GM23338 (cell line): ENCODE results near the gene CIAO1. TPM values are rescaled to one million over a fixed set of nuclear protein-coding genes. Genes with fewer than 3 reads are reported as not detected.

Experiments
- ATAC-seq: fragments of 200-7000 bp; cut with Tn5 transposase; 3 replicates; pipeline ENCODE4 v1.9.1; 2020
- DNase-seq: peaks from one replicate; pipeline ENCODE4 v3.0.0-alpha.2; 2015; ENCODE audit warnings: low spot score
- H2AFZ ChIP-seq: fragments of 200-600 bp; sonication (generic); 2 replicates; pipeline ENCODE4 v1.8.0; 2016; ENCODE audit warnings: antibody characterized with exemption, mild to moderate bottlenecking, moderate library complexity
- H3F3A ChIP-seq: fragments of 200-600 bp; sonication (generic); replicated peaks from 2 replicates; pipeline ENCODE4 v1.8.0; 2017; ENCODE audit warnings: antibody characterized with exemption, mixed run types, low read depth
- H3K27ac ChIP-seq: fragments of 200-600 bp; sonication (generic); 2 replicates; pipeline ENCODE4 v1.6.1; 2016; ENCODE audit warnings: low read depth
- H3K27me3 ChIP-seq: fragments of 200-600 bp; sonication (generic); 2 replicates; pipeline ENCODE4 v1.8.0; 2016; ENCODE audit warnings: mild to moderate bottlenecking, mixed run types, moderate library complexity; ENCODE audit not compliant: insufficient read depth
- H3K36me3 ChIP-seq: fragments of 200-600 bp; sonication (generic); 2 replicates; pipeline ENCODE4 v1.8.0; 2016; ENCODE audit warnings: mild to moderate bottlenecking; ENCODE audit not compliant: insufficient read depth
- H3K4me1 ChIP-seq: fragments of 200-600 bp; sonication (generic); 2 replicates; pipeline ENCODE4 v1.8.0; 2016; ENCODE audit warnings: mild to moderate bottlenecking, moderate library complexity; ENCODE audit not compliant: insufficient read depth
- H3K4me2 ChIP-seq: fragments of 200-600 bp; sonication (generic); 2 replicates; pipeline ENCODE4 v1.7.1; 2017; ENCODE audit warnings: mixed run types
- H3K4me3 ChIP-seq: fragments of 200-600 bp; sonication (generic); 2 replicates; pipeline ENCODE4 v1.6.1; 2016; ENCODE audit warnings: mixed run types
- H3K79me2 ChIP-seq: fragments of 200-600 bp; sonication (generic); replicated peaks from 2 replicates; pipeline ENCODE4 v1.8.0; 2017; ENCODE audit warnings: mild to moderate bottlenecking; ENCODE audit not compliant: insufficient read depth
- H3K9me2 ChIP-seq: fragments of 200-600 bp; sonication (generic); 2 replicates; pipeline ENCODE4 v1.8.0; 2017; ENCODE audit not compliant: insufficient read depth
- H4K20me1 ChIP-seq: fragments of 200-600 bp; sonication (generic); replicated peaks from 2 replicates; pipeline ENCODE4 v1.8.0; 2017; ENCODE audit warnings: mild to moderate bottlenecking; ENCODE audit not compliant: insufficient read depth
- H3K27ac Mint-ChIP-seq: 2 replicates; pipeline ENCODE4 v1.8.0; 2020; ENCODE audit warnings: inconsistent platforms, mild to moderate bottlenecking, moderate library complexity, mixed read lengths
- H3K27me3 Mint-ChIP-seq: 3 replicates; pipeline ENCODE4 v1.8.0; 2022; ENCODE audit warnings: low read depth, mild to moderate bottlenecking, moderate library complexity, mixed read lengths, inconsistent platforms; ENCODE audit not compliant: insufficient read depth, poor library complexity
- H3K36me3 Mint-ChIP-seq: 3 replicates; pipeline ENCODE4 v1.8.0; 2021; ENCODE audit warnings: low read depth, mild to moderate bottlenecking, inconsistent platforms, moderate library complexity, mixed read lengths
- H3K4me1 Mint-ChIP-seq: 3 replicates; pipeline ENCODE4 v1.8.0; 2020; ENCODE audit warnings: mild to moderate bottlenecking, inconsistent platforms, mixed read lengths
- H3K4me3 Mint-ChIP-seq: 3 replicates; pipeline ENCODE4 v1.8.0; 2021; ENCODE audit warnings: moderate library complexity, mild to moderate bottlenecking, inconsistent platforms, mixed read lengths
- H3K9me3 Mint-ChIP-seq: 3 replicates; pipeline ENCODE4 v1.8.0; 2020; ENCODE audit warnings: moderate library complexity, mild to moderate bottlenecking, inconsistent platforms, mixed read lengths
- CREB1 ChIP-seq: fragments of 250-450 bp; sonication (Bioruptor Pico); IDR thresholded peaks from 2 replicates; pipeline ENCODE4 v1.5.0; 2020; ENCODE audit warnings: low read depth, mild to moderate bottlenecking, moderate library complexity
- EZH2 ChIP-seq: fragments of 200-600 bp; sonication (generic); IDR thresholded peaks from one replicate; pipeline ENCODE4 v1.8.0; 2017; ENCODE audit warnings: antibody characterized with exemption, mild to moderate bottlenecking, low read depth; ENCODE audit not compliant: unreplicated experiment
- EZH2phosphoT487 ChIP-seq: fragments of 200-600 bp; sonication (generic); IDR thresholded peaks from one replicate; pipeline ENCODE4 v1.8.1; 2018; ENCODE audit warnings: antibody characterized with exemption; ENCODE audit not compliant: unreplicated experiment
- JUNB ChIP-seq: IDR thresholded peaks from one replicate; pipeline ENCODE4 v1.6.1; 2016; ENCODE audit warnings: antibody characterized with exemption; ENCODE audit not compliant: unreplicated experiment
- NANOG ChIP-seq: IDR thresholded peaks from 2 replicates; pipeline ENCODE4 v1.6.1; 2016; ENCODE audit warnings: antibody characterized with exemption, borderline replicate concordance
- POLR2AphosphoS5 ChIP-seq: IDR thresholded peaks from 2 replicates; pipeline ENCODE4 v1.6.1; 2016; ENCODE audit warnings: antibody characterized with exemption, low read depth
- REST ChIP-seq: IDR thresholded peaks from one replicate; pipeline ENCODE4 v1.6.1; 2018; ENCODE audit warnings: antibody characterized with exemption; ENCODE audit not compliant: unreplicated experiment
- STAT1 ChIP-seq: IDR thresholded peaks from one replicate; pipeline ENCODE4 v1.6.1; 2016; ENCODE audit warnings: antibody characterized with exemption; ENCODE audit not compliant: unreplicated experiment
- ZNF331 ChIP-seq: fragments of 250-450 bp; sonication (Bioruptor Pico); IDR thresholded peaks from 2 replicates; pipeline ENCODE4 v1.5.0; 2020; ENCODE audit warnings: low read depth, mild to moderate bottlenecking, moderate library complexity
- polyA plus RNA-seq: library from polyadenylated mRNA; unstranded; fragments of >200 nt; fragmentation: Nextera tagmentation; extraction: Ambion mirVana; gene quantifications from 2 replicates; pipeline ENCODE4 v1.2.1, GENCODE V29; 2016
- total RNA-seq: library from RNA; depleted of rRNA; stranded (reverse); fragments of >200 nt; shearing (Covaris generic); gene quantifications from 2 replicates; pipeline ENCODE4 v1.2.3, GENCODE V29; 2014
- TF ChIP-seq, protein P1 (sequence below): IDR thresholded peaks from 2 replicates; pipeline ENCODE4 v1.6.1; 2016; ENCODE audit warnings: antibody characterized with exemption

CIAO1 gene
- total and polyA plus RNA-seq, 2 experiments from 2014 or later = 48.8 to 119 TPM

- no peaks in the 10 kb centered on the region for H3F3A ChIP-seq
- TF ChIP-seq CREB1 (CRISPR knock-in tag) (no peak), EZH2phosphoT487 (no peak), POLR2AphosphoS5 (no peak), JUNB (no peak)
- no peaks in the 10 kb centered on the region; the same call in 1 of the 3 replicates for H3K9me3 Mint-ChIP-seq
- ATAC-seq (no peak), DNase-seq (no peak)
- H4K20me1 ChIP-seq = no peaks in the 10 kb centered on the region
- peaks cover 15% of the 10 kb centered on the region for H3K4me1 Mint-ChIP-seq
- H2AFZ ChIP-seq = no peak overlapping the region
- H3K4me2 ChIP-seq = no peak overlapping the region
- no peaks in the 10 kb centered on the region for H3K79me2 ChIP-seq
- H3K4me3 ChIP-seq = no peak overlapping the region
- H3K27me3 Mint-ChIP-seq = peaks cover 4% of the 10 kb centered on the region
- H3K27ac Mint-ChIP-seq = no peak overlapping the region
- H3K4me1 ChIP-seq = no peaks in the 10 kb centered on the region; the same call in 1 of the 2 replicates
- no peaks in the 10 kb centered on the region for H3K9me2 ChIP-seq
- H3K36me3 ChIP-seq = no peaks in the 10 kb centered on the region
- no peaks in the 10 kb centered on the region for H3K27me3 ChIP-seq
- no peak overlapping the region for H3K4me3 Mint-ChIP-seq
- no peak overlapping the region for H3K27ac ChIP-seq
- H3K36me3 Mint-ChIP-seq = peaks cover 3% of the 10 kb centered on the region; the same call in 2 of the 3 replicates
Measured at GRCh38 chr2:96243843-96244242, 22.2 kb upstream of the CIAO1 start.

GRCh38 chr2:96245609-96246390, 20.2 kb upstream of the CIAO1 start:
- H3K9me2 ChIP-seq = no peaks in the 10 kb centered on the region
- Mint-ChIP-seq H3K27me3 (no peaks in the 10 kb centered on the region), H3K36me3 (peaks cover 3% of the 10 kb centered on the region; the same call in 2 of the 3 replicates), H3K4me1 (peaks cover 8% of the 10 kb centered on the region), H3K27ac (no peak overlapping the region), H3K4me3 (no peak overlapping the region; the same call in 2 of the 3 replicates), H3K9me3 (no peaks in the 10 kb centered on the region; the same call in 1 of the 3 replicates)
- DNase-seq (no peak), ATAC-seq (no peak)
- no peak overlapping the region for H3K27ac ChIP-seq
- no peak for TF ChIP-seq ZNF331
- H2AFZ ChIP-seq = no peak overlapping the region
- no peaks in the 10 kb centered on the region for H3K79me2 ChIP-seq
- H3K36me3 ChIP-seq = no peaks in the 10 kb centered on the region
- H3K4me3 ChIP-seq = no peak overlapping the region
- H3K4me2 ChIP-seq = no peak overlapping the region
- H3F3A ChIP-seq = no peaks in the 10 kb centered on the region
- H3K4me1 ChIP-seq = no peaks in the 10 kb centered on the region; the same call in 1 of the 2 replicates
- H4K20me1 ChIP-seq = no peaks in the 10 kb centered on the region
- no peaks in the 10 kb centered on the region for H3K27me3 ChIP-seq

GRCh38 chr2:96247009-96247408, 19.0 kb upstream of the CIAO1 start:
- peaks cover 3% of the 10 kb centered on the region; the same call in 1 of the 3 replicates for H3K4me1 Mint-ChIP-seq
- Histone ChIP-seq H3K79me2 (no peaks in the 10 kb centered on the region), H3K27me3 (no peaks in the 10 kb centered on the region), H3K27ac (no peak overlapping the region), H2AFZ (no peak overlapping the region), H3K4me3 (no peak overlapping the region), H4K20me1 (no peaks in the 10 kb centered on the region), H3K36me3 (no peaks in the 10 kb centered on the region), H3K4me2 (no peak overlapping the region), H3K4me1 (no peaks in the 10 kb centered on the region), H3K9me2 (no peaks in the 10 kb centered on the region), H3F3A (no peaks in the 10 kb centered on the region)
- peaks cover 9% of the 10 kb centered on the region for H3K36me3 Mint-ChIP-seq
- peak; percentile 59 for ATAC-seq
- no peak overlapping the region for H3K27ac Mint-ChIP-seq
- H3K4me3 Mint-ChIP-seq = no peak overlapping the region
- no peaks in the 10 kb centered on the region for H3K27me3 Mint-ChIP-seq
- no peaks in the 10 kb centered on the region; the same call in 1 of the 3 replicates for H3K9me3 Mint-ChIP-seq
- no peak for DNase-seq
- TF ChIP-seq EZH2phosphoT487 (no peak), POLR2AphosphoS5 (no peak), EZH2 (no peak), REST (no peak), STAT1 (no peak), NANOG (no peak), JUNB (no peak), CREB1 (CRISPR knock-in tag) (no peak)
- TF ChIP-seq, protein P1, sequence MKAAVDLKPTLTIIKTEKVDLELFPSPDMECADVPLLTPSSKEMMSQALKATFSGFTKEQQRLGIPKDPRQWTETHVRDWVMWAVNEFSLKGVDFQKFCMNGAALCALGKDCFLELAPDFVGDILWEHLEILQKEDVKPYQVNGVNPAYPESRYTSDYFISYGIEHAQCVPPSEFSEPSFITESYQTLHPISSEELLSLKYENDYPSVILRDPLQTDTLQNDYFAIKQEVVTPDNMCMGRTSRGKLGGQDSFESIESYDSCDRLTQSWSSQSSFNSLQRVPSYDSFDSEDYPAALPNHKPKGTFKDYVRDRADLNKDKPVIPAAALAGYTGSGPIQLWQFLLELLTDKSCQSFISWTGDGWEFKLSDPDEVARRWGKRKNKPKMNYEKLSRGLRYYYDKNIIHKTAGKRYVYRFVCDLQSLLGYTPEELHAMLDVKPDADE = no peak
